ENCODE data around the gene RNFT2. TPM values are rescaled to one million over a fixed set of nuclear protein-coding genes. Genes with fewer than 3 reads are reported as not detected.

Gene RNFT2
- total RNA-seq, 1 experiment from 2014 or later: 29.5 TPM

- no peak overlapping the region for H2AFZ ChIP-seq (ENCODE audit: low read length)
- H3K27ac ChIP-seq (ENCODE audit: insufficient read length, low read depth, low read length): no peak overlapping the region
- no peak overlapping the region for H2BK15ac ChIP-seq (ENCODE audit: low read depth, low read length)
- H3K23me2 ChIP-seq (ENCODE audit: insufficient read length, low read depth, low read length, poor library complexity, severe bottlenecking): no peaks in the 10 kb centered on the region
- Mint-ChIP-seq H3K9me3 (no peaks in the 10 kb centered on the region), H3K36me3 (ENCODE audit: insufficient read depth in 1 of 3, low read depth in 3 of 3) (peaks cover 0 to 4% (median 0%) of the 10 kb centered on the region in 3 experiments; a peak in 1 of 7 replicates), H3K4me1 (peaks cover 8 to 19% of the 10 kb centered on the region in 2 experiments), H3K27ac (no peak overlapping the region), H3K4me3 (no peak overlapping the region), H3K27me3 (ENCODE audit: low read depth) (peaks cover 4% of the 10 kb centered on the region; the same call in 1 of the 2 replicates)
- no peak overlapping the region; the same call in 1 of the 2 replicates for H3K14ac ChIP-seq (ENCODE audit: insufficient read depth, low read length)
- DNase-seq: no peak
- H3K9ac ChIP-seq (ENCODE audit: extremely low read depth, insufficient read length, low read length): no peak overlapping the region
- H4K91ac ChIP-seq (ENCODE audit: insufficient read length, low read depth, low read length): no peak overlapping the region
- no peaks in the 10 kb centered on the region for H3K27me3 ChIP-seq (ENCODE audit: insufficient read depth, low read length)
- H2BK120ac ChIP-seq (ENCODE audit: low read depth, low read length, poor library complexity, severe bottlenecking): no peak overlapping the region
- H3K18ac ChIP-seq (ENCODE audit: insufficient read length, low read depth, low read length): no peak overlapping the region
- no peak overlapping the region for H4K8ac ChIP-seq (replicated peaks; ENCODE audit: insufficient read length, low read depth, low read length)
- H3K4me2 ChIP-seq (ENCODE audit: insufficient read depth, insufficient read length, low read length): no peak overlapping the region
- no peak overlapping the region for H3K4ac ChIP-seq (ENCODE audit: low read depth, low read length)
- no peak overlapping the region for H3K56ac ChIP-seq (ENCODE audit: insufficient read length, low read depth, low read length)
- no peak for TF ChIP-seq CTCF (conservative IDR thresholded peaks at IDR 0.05)
- H4K5ac ChIP-seq (ENCODE audit: insufficient read length, low read depth, low read length): no peak overlapping the region
- no peaks in the 10 kb centered on the region for H3K4me1 ChIP-seq (ENCODE audit: insufficient read depth, low read length)
- H2BK12ac ChIP-seq (ENCODE audit: insufficient read length, low read depth, low read length): no peak overlapping the region
- H3K79me1 ChIP-seq (ENCODE audit: insufficient read depth, low read depth, low read length, poor library complexity, severe bottlenecking): no peaks in the 10 kb centered on the region
- no peak overlapping the region for H2BK20ac ChIP-seq (ENCODE audit: low read depth, low read length, poor library complexity, severe bottlenecking)
- no peak overlapping the region for H2BK5ac ChIP-seq (ENCODE audit: insufficient read length, low read length)
- no peaks in the 10 kb centered on the region for H4K20me1 ChIP-seq (ENCODE audit: control insufficient read depth, insufficient read depth, insufficient read length)
- H2AK5ac ChIP-seq (ENCODE audit: insufficient read length, low read length): no peak overlapping the region
- H3K23ac ChIP-seq (ENCODE audit: insufficient read length, low read depth, low read length): no peak overlapping the region
- no CpG with 5 or more reads among the region's 11 CpGs for WGBS (ENCODE audit: extremely low coverage, insufficient read length, low lambda C conversion rate)
- no peaks in the 10 kb centered on the region for H3K79me2 ChIP-seq (ENCODE audit: insufficient read depth, low read length)
- H3K9me3 ChIP-seq (ENCODE audit: control insufficient read depth, low read depth, low read length): no peaks in the 10 kb centered on the region
- H3T11ph ChIP-seq (ENCODE audit: low read length): no peak overlapping the region
Observed at GRCh38 chr12:116856729-116857128, 118.6 kb downstream of the RNFT2 start.

Measured in H9 (cell line).